ENCODE measurements around the gene CHST9.

The CHST9 gene

GRCh38 chr18:27135504-27136207 lies 49.5 kb downstream of the CHST9 start:
- CTCF ChIA-PET: no interaction called here
- H3K4me3 ChIP-seq (ENCODE audit: low read depth, low read length): no peak overlapping the region
- no peak for TF ChIP-seq CTCF (IDR thresholded peaks at IDR 0.05; ENCODE audit: insufficient read depth, low read length, missing control alignments)
- DNase-seq (ENCODE audit: low read depth, low spot score): no peak
- POLR2A ChIA-PET: no interaction called here

GRCh38 chr18:27130065-27130630 lies 55.0 kb downstream of the CHST9 start:
- POLR2A ChIA-PET: no interaction called here
- CTCF ChIA-PET: no interaction called here
- TF ChIP-seq CTCF (IDR thresholded peaks at IDR 0.05; ENCODE audit: insufficient read depth, low read length, missing control alignments): no peak
- H3K4me3 ChIP-seq (ENCODE audit: low read depth, low read length): no peak overlapping the region
- DNase-seq (ENCODE audit: low read depth, low spot score): no peak

GRCh38 chr18:27124196-27124595 lies 60.9 kb downstream of the CHST9 start:
- TF ChIP-seq CTCF (IDR thresholded peaks at IDR 0.05; ENCODE audit: insufficient read depth, low read length, missing control alignments): no peak
- CTCF ChIA-PET: no interaction called here
- no peak overlapping the region for H3K4me3 ChIP-seq (ENCODE audit: low read depth, low read length)
- DNase-seq (ENCODE audit: low read depth, low spot score): no peak
- POLR2A ChIA-PET: no interaction called here

GRCh38 chr18:27121108-27121507 lies 64.0 kb downstream of the CHST9 start:
- TF ChIP-seq CTCF (IDR thresholded peaks at IDR 0.05; ENCODE audit: insufficient read depth, low read length, missing control alignments): no peak
- no peak for DNase-seq (ENCODE audit: low read depth, low spot score)
- H3K4me3 ChIP-seq (ENCODE audit: low read depth, low read length): no peak overlapping the region
- ChIA-PET POLR2A (no interaction called here), CTCF (no interaction called here)

GRCh38 chr18:27120246-27120645 lies 64.9 kb downstream of the CHST9 start:
- H3K4me3 ChIP-seq (ENCODE audit: low read depth, low read length): no peak overlapping the region
- CTCF ChIA-PET: no interaction called here
- POLR2A ChIA-PET: no interaction called here
- DNase-seq (ENCODE audit: low read depth, low spot score): no peak
- TF ChIP-seq CTCF (IDR thresholded peaks at IDR 0.05; ENCODE audit: insufficient read depth, low read length, missing control alignments): no peak

- ChIA-PET CTCF (no interaction called here), POLR2A (no interaction called here)
- no peak overlapping the region for H3K4me3 ChIP-seq (ENCODE audit: low read depth, low read length)
- no peak for TF ChIP-seq CTCF (IDR thresholded peaks at IDR 0.05; ENCODE audit: insufficient read depth, low read length, missing control alignments)
- DNase-seq (ENCODE audit: low read depth, low spot score): no peak
Measured at GRCh38 chr18:27118973-27119372, 66.1 kb downstream of the CHST9 start.
